ENCODE measurements around the gene CTDP1. TPM values are rescaled to one million over a fixed set of nuclear protein-coding genes. Genes with fewer than 3 reads are reported as not detected.

Gene CTDP1
- total and polyA plus RNA-seq, 9 of the 15 experiments (the other 6 are each of a cell fraction or from before 2014, with no cell fraction given) = 0.07 to 19.2 (median 4.0) TPM

DNA sequence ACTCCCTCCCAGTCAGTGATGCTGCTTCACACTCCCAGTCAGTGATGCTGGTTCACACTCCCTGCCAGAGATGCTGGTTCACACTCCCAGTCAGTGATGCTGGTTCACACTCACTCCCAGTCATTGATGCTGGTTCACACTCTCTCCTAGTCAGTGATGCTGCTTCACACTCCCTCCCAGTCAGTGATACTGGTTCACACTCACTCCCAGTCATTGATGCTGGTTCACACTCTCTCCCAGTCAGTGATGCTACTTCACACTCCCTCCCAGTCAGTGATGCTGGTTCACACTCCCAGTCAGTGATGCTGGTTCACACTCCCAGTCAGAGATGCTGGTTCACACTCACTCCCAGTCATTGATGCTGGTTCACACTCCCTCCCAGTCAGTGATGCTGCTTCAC lies 83.8 kb downstream of the CTDP1 start:
- Histone ChIP-seq H3K9ac (ENCODE audit: insufficient read depth in 1 of 2, low read depth in 2 of 2, low read length in 2 of 2) (no peak overlapping the region), H4K20me1 (replicated peaks; ENCODE audit: control insufficient read depth, insufficient read depth, low read length) (no peaks in the 10 kb centered on the region), H3K36me3 (ENCODE audit: control insufficient read depth, insufficient read depth, low read length) (no peaks in the 10 kb centered on the region), H3K9me3 (replicated peaks; ENCODE audit: control insufficient read depth, insufficient read depth, low read depth, low read length) (no peaks in the 10 kb centered on the region), H3K27ac (ENCODE audit: extremely low read depth, low read depth, low read length) (no peak overlapping the region), H3K4me3 (no peak overlapping the region), H3K9me1 (ENCODE audit: control insufficient read depth, insufficient read depth, low read length) (no peaks in the 10 kb centered on the region), H3K4me1 (replicated peaks in 1 of 2; ENCODE audit: control insufficient read depth in 2 of 2, insufficient read depth in 2 of 2, low read length in 2 of 2) (no peaks in the 10 kb centered on the region), H3K27me3 (ENCODE audit: control insufficient read depth in 2 of 2, insufficient read depth in 2 of 2, low read length in 2 of 2) (peaks cover 2 to 10% of the 10 kb centered on the region in 2 experiments; a peak in 3 of 5 replicates), H3K4me2 (ENCODE audit: insufficient read depth, low read length) (no peak overlapping the region), H3K79me2 (ENCODE audit: control insufficient read depth, insufficient read depth, low read length) (no peaks in the 10 kb centered on the region), H2AFZ (ENCODE audit: low read depth, low read length) (no peak overlapping the region)
- no TSS peak for BruUV-seq (replicated peaks)
- ChIA-PET POLR2A (no interaction called here), CTCF (ENCODE audit: low intra/inter-chr PET ratio) (no interaction called here)
- in situ Hi-C loops (cut with MboI) (no loop called here), intact Hi-C loops (cut with micrococcal nuclease) (no loop called here)
- TF ChIP-seq KLF1 (tag; IDR thresholded peaks at IDR 0.05) (no peak), ZNF668 (CRISPR knock-in tag; IDR thresholded peaks at IDR 0.05) (no peak), ZNF253 (CRISPR knock-in tag; conservative IDR thresholded peaks at IDR 0.05) (no peak), CBX8 (IDR thresholded peaks at IDR 0.05; ENCODE audit: borderline replicate concordance, extremely low read depth, low read depth, low read length, poor library complexity, severe bottlenecking) (no peak), ZNF398 (CRISPR knock-in tag; IDR thresholded peaks at IDR 0.05) (no peak), PCBP1 (IDR thresholded peaks at IDR 0.05; ENCODE audit: low read depth, low read length, poor library complexity, severe bottlenecking) (no peak), ZNF124 (CRISPR knock-in tag; IDR thresholded peaks at IDR 0.05) (no peak), NR2C1 (IDR thresholded peaks at IDR 0.05) (no peak), NR2C1 (tag; IDR thresholded peaks at IDR 0.05) (no peak), CHCHD3 (CRISPR knock-in tag; IDR thresholded peaks at IDR 0.05) (no peak)
- DNase-seq (ENCODE audit: extremely low read depth in 1 of 4, low spot score in 3 of 4) = no peak
- FAIRE-seq = no peak
- ATAC-seq = no peak
